ENCODE measurements around the gene YAF2.

DNA sequence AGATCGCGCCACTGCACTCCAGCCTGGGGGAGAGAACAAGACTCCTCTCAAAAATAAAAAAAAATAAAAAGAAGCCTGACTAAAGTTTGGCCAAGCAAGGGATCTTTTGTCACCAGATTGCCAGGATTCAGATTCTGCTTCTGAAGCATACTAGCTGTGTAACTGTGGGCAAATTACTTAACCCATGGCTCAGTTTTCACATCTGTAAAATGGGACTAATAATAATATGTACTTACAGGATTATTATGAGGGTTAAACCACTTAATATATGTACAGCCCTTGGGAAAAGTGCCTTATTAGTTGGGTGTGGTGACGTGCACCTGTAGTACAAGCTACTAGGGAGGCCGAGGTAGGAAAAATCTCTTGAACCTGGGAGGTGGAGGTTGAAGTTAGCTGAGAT lies 21.7 kb upstream of the YAF2 start:
- TF ChIP-seq, protein P1, sequence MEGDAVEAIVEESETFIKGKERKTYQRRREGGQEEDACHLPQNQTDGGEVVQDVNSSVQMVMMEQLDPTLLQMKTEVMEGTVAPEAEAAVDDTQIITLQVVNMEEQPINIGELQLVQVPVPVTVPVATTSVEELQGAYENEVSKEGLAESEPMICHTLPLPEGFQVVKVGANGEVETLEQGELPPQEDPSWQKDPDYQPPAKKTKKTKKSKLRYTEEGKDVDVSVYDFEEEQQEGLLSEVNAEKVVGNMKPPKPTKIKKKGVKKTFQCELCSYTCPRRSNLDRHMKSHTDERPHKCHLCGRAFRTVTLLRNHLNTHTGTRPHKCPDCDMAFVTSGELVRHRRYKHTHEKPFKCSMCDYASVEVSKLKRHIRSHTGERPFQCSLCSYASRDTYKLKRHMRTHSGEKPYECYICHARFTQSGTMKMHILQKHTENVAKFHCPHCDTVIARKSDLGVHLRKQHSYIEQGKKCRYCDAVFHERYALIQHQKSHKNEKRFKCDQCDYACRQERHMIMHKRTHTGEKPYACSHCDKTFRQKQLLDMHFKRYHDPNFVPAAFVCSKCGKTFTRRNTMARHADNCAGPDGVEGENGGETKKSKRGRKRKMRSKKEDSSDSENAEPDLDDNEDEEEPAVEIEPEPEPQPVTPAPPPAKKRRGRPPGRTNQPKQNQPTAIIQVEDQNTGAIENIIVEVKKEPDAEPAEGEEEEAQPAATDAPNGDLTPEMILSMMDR (IDR thresholded peaks at IDR 0.05) = no peak
- TF ChIP-seq POLR2A (IDR thresholded peaks at IDR 0.05) = no peak
